DOHH2 (cell line): ENCODE measurements around the gene CEACAM20.
A peak's percentile ranks its signal among the peaks of the same experiment; 100 is the strongest.

Experiments
- H3F3A ChIP-seq: fragments of 200-600 bp; sonication (generic), shearing (Covaris generic); 2 replicates; pipeline ENCODE4 v1.6.0; 2016; ENCODE audit warnings: antibody characterized with exemption, mild to moderate bottlenecking; ENCODE audit not compliant: control insufficient read depth, insufficient read depth
- H3K27ac ChIP-seq: fragments of 200-600 bp; sonication (generic); 2 replicates; pipeline ENCODE4 v1.5.1; 2014; ENCODE audit warnings: low read depth, mild to moderate bottlenecking, low read length, moderate library complexity
- H3K27me3 ChIP-seq: fragments of 200-600 bp; sonication (generic); 2 replicates; pipeline ENCODE4 v1.6.1; 2014; ENCODE audit warnings: mild to moderate bottlenecking, low read length, mixed read lengths; ENCODE audit not compliant: control insufficient read depth
- H3K36me3 ChIP-seq: fragments of 200-600 bp; sonication (generic); 2 replicates; pipeline ENCODE4 v1.6.1; 2014; ENCODE audit warnings: mild to moderate bottlenecking, low read length, moderate library complexity, mixed read lengths; ENCODE audit not compliant: control insufficient read depth
- H3K4me1 ChIP-seq: fragments of 200-600 bp; sonication (generic); 2 replicates; pipeline ENCODE4 v1.6.1; 2014; ENCODE audit warnings: mild to moderate bottlenecking, low read length, mixed read lengths; ENCODE audit not compliant: control insufficient read depth
- H3K4me2 ChIP-seq: fragments of 200-600 bp; sonication (generic); 2 replicates; pipeline ENCODE4 v1.6.0; 2014; ENCODE audit warnings: mild to moderate bottlenecking, low read length, moderate library complexity
- H3K4me3 ChIP-seq: fragments of 200-600 bp; sonication (generic); 2 replicates; pipeline ENCODE4 v1.5.1; 2014; ENCODE audit warnings: mild to moderate bottlenecking, low read length, mixed read lengths
- H3K79me2 ChIP-seq: fragments of 200-600 bp; sonication (generic); 2 replicates; pipeline ENCODE4 v1.6.1; 2014; ENCODE audit warnings: mild to moderate bottlenecking, low read length, mixed read lengths; ENCODE audit not compliant: control insufficient read depth
- H3K9me2 ChIP-seq: fragments of 200-600 bp; sonication (generic); replicated peaks from 2 replicates; pipeline ENCODE4 v1.6.1; 2014; ENCODE audit warnings: mild to moderate bottlenecking, low read length, mixed read lengths; ENCODE audit not compliant: control insufficient read depth
- H3K9me3 ChIP-seq: fragments of 200-600 bp; sonication (generic); 2 replicates; pipeline ENCODE4 v1.6.1; 2014; ENCODE audit warnings: antibody characterized with exemption, low read length, mixed read lengths; ENCODE audit not compliant: control insufficient read depth, insufficient read depth
- H4K20me1 ChIP-seq: fragments of 200-600 bp; sonication (generic); 2 replicates; pipeline ENCODE4 v1.6.0; 2014; ENCODE audit warnings: low read depth, mild to moderate bottlenecking, antibody characterized with exemption, low read length, moderate library complexity; ENCODE audit not compliant: control insufficient read depth, insufficient read depth
- CTCF ChIP-seq: fragments of 200-600 bp; sonication (generic); IDR thresholded peaks from one replicate; pipeline ENCODE4 v1.5.1; 2014; ENCODE audit warnings: antibody characterized with exemption, mild to moderate bottlenecking, low read depth, low read length; ENCODE audit not compliant: poor library complexity, severe bottlenecking
- EZH2phosphoT487 ChIP-seq: fragments of 200-600 bp; sonication (generic); IDR thresholded peaks from 2 replicates; pipeline ENCODE4 v1.6.1; 2017; ENCODE audit warnings: borderline replicate concordance, mild to moderate bottlenecking, antibody characterized with exemption, low read length, moderate library complexity, mixed read lengths

The CEACAM20 gene

DNA sequence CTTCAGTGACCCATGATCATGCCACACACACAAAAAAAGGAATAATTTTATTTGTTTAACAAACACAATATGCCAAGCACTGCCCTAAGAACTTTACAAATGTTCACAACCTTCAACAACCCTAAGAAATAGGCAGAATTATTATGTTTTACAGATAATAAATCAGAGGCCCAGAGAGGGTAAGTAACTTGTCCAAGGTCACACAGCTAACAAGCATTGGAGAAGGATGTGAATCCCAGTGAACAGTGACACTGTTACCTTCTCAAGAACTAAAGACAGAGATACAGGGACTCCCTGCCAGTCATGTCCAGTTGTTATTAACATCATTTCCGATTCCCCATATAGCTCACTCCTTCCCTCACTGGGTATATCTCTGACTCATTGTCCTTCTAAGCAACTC is 13.6 kb downstream of the CEACAM20 start:
- no peak overlapping the region for H3K4me2 ChIP-seq
- no peaks in the 10 kb centered on the region for H3K27me3 ChIP-seq
- no peaks in the 10 kb centered on the region for H3K36me3 ChIP-seq
- no peaks in the 10 kb centered on the region for H3K9me2 ChIP-seq
- no peaks in the 10 kb centered on the region for H3F3A ChIP-seq
- H3K4me3 ChIP-seq: no peak overlapping the region
- H3K27ac ChIP-seq: no peak overlapping the region
- TF ChIP-seq CTCF: no peak
- no peak for TF ChIP-seq EZH2phosphoT487
- no peaks in the 10 kb centered on the region for H4K20me1 ChIP-seq
- no peaks in the 10 kb centered on the region for H3K4me1 ChIP-seq
- no peaks in the 10 kb centered on the region for H3K79me2 ChIP-seq
- peaks cover 14% of the 10 kb centered on the region; the same call in 1 of the 2 replicates for H3K9me3 ChIP-seq

GRCh38 chr19:44515031-44515430 is 14.4 kb downstream of the CEACAM20 start:
- H3K9me2 ChIP-seq: no peaks in the 10 kb centered on the region
- H4K20me1 ChIP-seq: no peaks in the 10 kb centered on the region
- TF ChIP-seq CTCF (no peak), EZH2phosphoT487 (no peak)
- H3K9me3 ChIP-seq: peaks cover 10% of the 10 kb centered on the region; the same call in 1 of the 2 replicates
- H3K36me3 ChIP-seq: no peaks in the 10 kb centered on the region
- no peak overlapping the region for H3K27ac ChIP-seq
- no peaks in the 10 kb centered on the region for H3F3A ChIP-seq
- no peak overlapping the region for H3K4me3 ChIP-seq
- H3K4me1 ChIP-seq: no peaks in the 10 kb centered on the region
- H3K4me2 ChIP-seq: no peak overlapping the region
- H3K79me2 ChIP-seq: no peaks in the 10 kb centered on the region
- no peaks in the 10 kb centered on the region for H3K27me3 ChIP-seq

DNA sequence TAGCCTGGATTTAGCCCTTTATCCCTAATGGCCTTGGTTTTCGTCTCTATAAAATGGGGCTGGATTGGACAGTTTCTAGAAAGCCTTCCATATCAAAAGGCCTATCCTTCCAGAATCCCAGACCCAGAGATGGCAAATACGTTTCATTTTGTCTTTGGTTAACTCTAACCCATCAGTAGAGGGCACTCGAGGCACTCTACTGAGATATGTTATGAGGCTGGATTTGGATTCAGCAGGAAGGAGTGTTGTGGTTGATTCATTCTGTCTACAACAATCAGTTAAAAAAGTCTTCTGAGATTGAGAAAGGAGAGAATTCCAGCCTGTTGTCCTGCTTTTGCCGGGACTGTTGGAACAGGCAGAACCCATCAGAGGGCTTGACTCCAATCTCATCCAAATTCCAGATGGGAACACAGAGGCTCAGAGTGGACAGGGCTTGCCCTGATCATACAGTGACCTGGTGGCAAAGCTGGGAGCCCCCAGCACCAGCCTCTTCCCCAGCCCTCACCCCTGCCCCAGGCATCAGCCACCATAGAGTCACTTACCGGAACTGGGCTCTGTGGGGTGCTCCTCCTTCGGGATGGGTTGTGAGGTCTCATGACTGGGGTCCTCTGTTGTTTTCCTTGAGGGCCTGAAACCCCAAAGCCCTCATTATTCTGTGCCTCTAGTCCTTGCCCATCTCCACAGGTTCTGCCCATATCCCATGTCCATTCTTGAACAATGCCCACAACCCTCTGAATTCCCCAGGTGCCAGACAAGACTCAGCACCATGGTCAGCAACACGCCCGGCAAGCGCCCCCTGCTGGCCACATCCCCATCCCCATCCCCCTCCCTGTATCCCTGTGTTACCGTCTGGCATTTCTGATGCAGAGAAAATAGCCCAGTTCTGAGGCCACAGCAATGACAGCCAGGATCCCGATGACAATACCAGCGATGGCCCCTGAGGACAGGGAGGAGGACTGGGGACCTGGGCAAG is 16.9 kb downstream of the CEACAM20 start:
- H4K20me1 ChIP-seq: no peaks in the 10 kb centered on the region
- TF ChIP-seq EZH2phosphoT487 (no peak), CTCF (peak; percentile 81)
- no peaks in the 10 kb centered on the region for H3K9me2 ChIP-seq
- H3F3A ChIP-seq: no peaks in the 10 kb centered on the region
- H3K79me2 ChIP-seq: no peaks in the 10 kb centered on the region
- H3K27me3 ChIP-seq: no peaks in the 10 kb centered on the region
- no peaks in the 10 kb centered on the region for H3K4me1 ChIP-seq
- H3K36me3 ChIP-seq: no peaks in the 10 kb centered on the region
- H3K4me3 ChIP-seq: no peak overlapping the region
- no peak overlapping the region for H3K27ac ChIP-seq
- H3K4me2 ChIP-seq: no peak overlapping the region
- H3K9me3 ChIP-seq: peaks cover 10% of the 10 kb centered on the region; the same call in 1 of the 2 replicates
